Gastrocnemius medialis (tissue), 4 donors: ENCODE measurements around the gene RASSF10. TPM values are rescaled to one million over a fixed set of nuclear protein-coding genes. Genes with fewer than 3 reads are reported as not detected.

Experiments
- ATAC-seq, 2 donors: fragments of 150-250 bp; one replicate each; pipeline ENCODE4 v1.9.1; 2016
- DNase-seq, 2 donors: peaks; one replicate each; pipeline ENCODE4 v3.0.0-alpha.2; 2019
- H3K27ac ChIP-seq, 4 donors: fragments of 200-600 bp; sonication (generic); 1 replicate in 1 of 4; 2 replicates in 3 of 4; pipeline ENCODE4 v1.5.1; 2016 to 2018; ENCODE audit warnings: mild to moderate bottlenecking in 2 of 4, moderate library complexity in 1 of 4
- H3K27me3 ChIP-seq, 3 donors: fragments of 200-600 bp; sonication (generic) in 2 of 3; 1 replicate in 1 of 3; 2 replicates in 2 of 3; pipeline versions ENCODE4 v1.5.1 to v1.6.0; 2016 to 2019; ENCODE audit warnings: mild to moderate bottlenecking in 1 of 3, moderate library complexity in 1 of 3
- H3K36me3 ChIP-seq, 2 donors: fragments of 200-600 bp; sonication (generic) in 1 of 2; one replicate each; pipeline ENCODE4 v1.5.1; 2017 to 2018
- H3K4me1 ChIP-seq, 2 donors: fragments of 200-600 bp; sonication (generic) in 1 of 2; one replicate each; pipeline ENCODE4 v1.5.1; 2016 to 2017; ENCODE audit warnings: mild to moderate bottlenecking in 2 of 2
- H3K4me3 ChIP-seq, 4 donors: fragments of 200-600 bp; sonication (generic) in 3 of 4; 1 replicate in 1 of 4; 2 replicates in 3 of 4; pipeline ENCODE4 v1.5.1; 2016 to 2019; ENCODE audit warnings: mild to moderate bottlenecking in 2 of 4
- H3K9me3 ChIP-seq, 3 donors: fragments of 200-600 bp; sonication (generic) in 2 of 3; 1 replicate in 1 of 3; 2 replicates in 2 of 3; pipeline ENCODE4 v1.5.1; 2016 to 2019
- POLR2A ChIP-seq, 2 donors: fragments of 450-650 bp; IDR thresholded peaks; one replicate each; pipeline ENCODE4 v1.6.1; 2017; ENCODE audit warnings: antibody characterized with exemption in 2 of 2, mild to moderate bottlenecking in 2 of 2, moderate library complexity in 2 of 2
- in situ Hi-C, 4 donors: fragments of 200-750 bp; cut with MboI; loops; one replicate each; pipeline versions ENCODE4 v1.15.0 to v1.8.0; 2017; ENCODE audit warnings: low sequenced_read_pairs in 4 of 4
- intact Hi-C: fragments of 100-400 bp; cut with DNase I; formaldehyde crosslinking; loops from one replicate; pipeline ENCODE4 v1.15.1; 2023; ENCODE audit warnings: low total_unique reads
- total RNA-seq, 4 donors: library from RNA; depleted of rRNA; stranded (reverse); fragments of >200 nt; gene quantifications; one replicate each; pipeline versions ENCODE4 v1.1.0 to v1.2.3, GENCODE V29; 2016
- TF ChIP-seq, protein P1 (sequence below), 5 experiments: fragments of 450-650 bp in 3 of 5; fragments of 200-600 bp in 2 of 5; sonication (generic) in 2 of 5; IDR thresholded peaks in 4 of 5; conservative IDR thresholded peaks in 1 of 5; 1 replicate in 4 of 5; 2 replicates in 1 of 5; pipeline ENCODE4 v1.5.1; 2016 to 2019; ENCODE audit warnings: antibody characterized with exemption in 5 of 5, mild to moderate bottlenecking in 3 of 5, moderate library complexity in 3 of 5

RASSF10 gene
- total RNA-seq, 4 donors from 2014 or later = 0.11 to 0.62 (median 0.25) TPM; not detected in 1

DNA sequence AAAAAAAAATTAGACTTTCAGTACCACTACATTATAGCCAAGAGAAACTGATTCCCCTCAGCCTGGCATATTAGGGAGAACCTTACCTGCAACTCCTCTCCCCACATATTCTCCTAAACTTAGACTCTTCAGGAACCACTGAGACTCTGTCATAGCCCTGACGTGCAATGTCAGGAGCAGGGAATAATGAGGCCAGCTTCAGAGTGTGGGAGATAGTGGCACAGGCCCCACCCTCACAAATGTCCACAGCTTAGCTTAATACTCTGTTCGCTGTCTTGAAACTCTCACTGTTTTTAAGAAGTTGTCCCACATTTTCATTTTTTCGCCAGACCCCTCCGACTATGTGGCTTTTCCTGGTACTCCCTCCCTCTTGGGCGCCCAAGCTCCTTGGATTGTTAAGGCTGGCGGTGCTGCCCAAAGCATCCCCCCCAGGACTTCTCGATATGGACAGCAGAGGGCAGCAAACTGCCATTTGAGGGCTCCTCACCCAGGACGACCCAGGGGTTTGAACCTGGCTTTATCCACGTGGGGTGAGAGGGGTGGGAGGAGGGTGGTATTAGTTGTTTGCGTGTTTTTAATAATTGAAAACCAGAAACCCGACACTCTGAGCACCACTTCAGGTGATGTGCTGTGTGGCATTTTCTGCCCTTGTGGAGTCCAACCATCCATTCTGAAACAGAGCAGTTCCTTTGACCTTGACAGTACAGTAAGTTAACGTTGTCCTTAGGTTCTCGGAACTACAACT, 45.2 kb upstream of the RASSF10 start:
- peak; percentile 58 to 82 for ATAC-seq
- no peaks in the 10 kb centered on the region for H3K36me3 ChIP-seq
- intact Hi-C loops = loop anchor here (10.0 kb wide), 1 partner anchor 381 kb away; no protein-coding TSS in a partner anchor
- peak; percentile 23 to 28 for DNase-seq
- no peaks in the 10 kb centered on the region for H3K9me3 ChIP-seq
- H3K27ac ChIP-seq = no peak overlapping the region
- no peak overlapping the region for H3K4me3 ChIP-seq
- TF ChIP-seq POLR2A (IDR thresholded peaks at IDR 0.05) = no peak
- TF ChIP-seq, protein P1, sequence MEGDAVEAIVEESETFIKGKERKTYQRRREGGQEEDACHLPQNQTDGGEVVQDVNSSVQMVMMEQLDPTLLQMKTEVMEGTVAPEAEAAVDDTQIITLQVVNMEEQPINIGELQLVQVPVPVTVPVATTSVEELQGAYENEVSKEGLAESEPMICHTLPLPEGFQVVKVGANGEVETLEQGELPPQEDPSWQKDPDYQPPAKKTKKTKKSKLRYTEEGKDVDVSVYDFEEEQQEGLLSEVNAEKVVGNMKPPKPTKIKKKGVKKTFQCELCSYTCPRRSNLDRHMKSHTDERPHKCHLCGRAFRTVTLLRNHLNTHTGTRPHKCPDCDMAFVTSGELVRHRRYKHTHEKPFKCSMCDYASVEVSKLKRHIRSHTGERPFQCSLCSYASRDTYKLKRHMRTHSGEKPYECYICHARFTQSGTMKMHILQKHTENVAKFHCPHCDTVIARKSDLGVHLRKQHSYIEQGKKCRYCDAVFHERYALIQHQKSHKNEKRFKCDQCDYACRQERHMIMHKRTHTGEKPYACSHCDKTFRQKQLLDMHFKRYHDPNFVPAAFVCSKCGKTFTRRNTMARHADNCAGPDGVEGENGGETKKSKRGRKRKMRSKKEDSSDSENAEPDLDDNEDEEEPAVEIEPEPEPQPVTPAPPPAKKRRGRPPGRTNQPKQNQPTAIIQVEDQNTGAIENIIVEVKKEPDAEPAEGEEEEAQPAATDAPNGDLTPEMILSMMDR (IDR thresholded peaks at IDR 0.05 in 4 of 5, conservative IDR thresholded peaks at IDR 0.05 in 1 of 5) = peak; percentile 47 to 89 (median 73)
- in situ Hi-C loops = loop anchor here (25.0 kb wide), 2 partner anchors 223 to 373 kb away; no protein-coding TSS in a partner anchor
- no peaks in the 10 kb centered on the region for H3K4me1 ChIP-seq
- H3K27me3 ChIP-seq = no peaks in the 10 kb centered on the region

DNA sequence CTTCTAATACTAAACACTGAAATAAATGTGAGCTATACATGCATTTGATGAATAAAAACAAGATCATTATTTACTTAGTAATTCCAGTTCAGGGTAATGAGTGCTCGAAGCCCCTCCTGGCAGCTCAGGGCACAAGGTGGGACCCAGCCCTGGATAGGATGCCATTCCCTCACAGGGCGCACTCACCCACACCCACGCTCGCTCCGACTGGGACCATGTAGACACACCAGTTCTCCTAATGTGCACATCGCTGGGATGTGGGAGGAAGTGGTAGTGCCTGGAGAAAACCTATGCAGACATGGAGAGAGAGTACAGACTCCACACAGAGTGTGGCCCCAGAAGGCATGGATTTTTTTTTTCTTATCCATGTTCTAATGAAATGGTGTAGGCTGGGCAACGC, 44.5 kb upstream of the RASSF10 start:
- H3K27ac ChIP-seq = no peak overlapping the region
- H3K27me3 ChIP-seq = no peaks in the 10 kb centered on the region
- no peak overlapping the region for H3K4me3 ChIP-seq
- TF ChIP-seq, protein P1 (IDR thresholded peaks at IDR 0.05 in 4 of 5, conservative IDR thresholded peaks at IDR 0.05 in 1 of 5) = no peak
- no peak for TF ChIP-seq POLR2A (IDR thresholded peaks at IDR 0.05)
- no peaks in the 10 kb centered on the region for H3K4me1 ChIP-seq
- in situ Hi-C loops (loop anchor here (25.0 kb wide), 2 partner anchors 223 to 373 kb away; no protein-coding TSS in a partner anchor), intact Hi-C loops (loop anchor here (5.0 to 10.0 kb wide), 2 partner anchors 218 to 380 kb away; no protein-coding TSS in a partner anchor)
- no peak for ATAC-seq
- DNase-seq = no peak
- no peaks in the 10 kb centered on the region for H3K9me3 ChIP-seq
- H3K36me3 ChIP-seq = no peaks in the 10 kb centered on the region

DNA sequence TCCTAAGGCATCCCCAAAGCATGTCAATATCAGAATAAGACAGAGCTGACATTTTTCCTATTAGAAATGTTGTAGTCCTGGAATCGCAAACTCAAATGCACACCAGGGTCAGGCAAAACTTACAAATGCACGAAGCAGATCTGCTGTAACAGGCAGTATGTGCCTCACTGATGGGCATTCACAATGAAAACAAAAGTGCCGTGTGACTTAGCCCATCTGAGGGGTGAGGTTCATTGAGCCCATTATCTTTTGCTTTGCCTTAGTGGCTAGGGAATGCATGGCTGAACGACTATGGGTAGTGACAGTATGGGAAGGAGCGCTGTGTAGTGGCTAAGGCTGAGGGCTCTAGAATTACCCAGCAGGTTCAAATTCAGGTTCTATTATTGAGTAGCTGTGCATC, 43.1 kb upstream of the RASSF10 start:
- TF ChIP-seq POLR2A (IDR thresholded peaks at IDR 0.05) = no peak
- TF ChIP-seq, protein P1 (IDR thresholded peaks at IDR 0.05 in 4 of 5, conservative IDR thresholded peaks at IDR 0.05 in 1 of 5) = no peak
- DNase-seq = no peak
- intact Hi-C loops = loop anchor here (5.0 to 10.0 kb wide), 2 partner anchors 216 to 379 kb away; no protein-coding TSS in a partner anchor

DNA sequence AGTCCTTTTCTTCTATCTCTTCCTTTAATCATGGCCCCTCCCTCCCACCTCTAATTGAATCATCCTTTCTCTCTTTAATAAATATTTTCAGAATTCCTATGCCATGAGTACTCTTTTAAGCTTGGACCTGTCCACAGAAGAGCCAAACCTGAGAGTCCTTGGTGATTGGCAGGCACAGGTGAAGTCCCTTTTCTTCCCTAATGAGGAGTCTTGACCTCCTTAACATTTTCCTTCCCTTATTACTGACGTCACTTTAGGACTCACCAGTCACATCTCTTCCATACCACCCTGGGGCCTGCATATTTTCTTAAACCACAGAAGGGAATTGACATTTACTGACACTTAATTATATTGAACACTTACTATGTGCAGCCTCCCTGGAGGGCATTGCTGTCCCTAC, 41.0 kb upstream of the RASSF10 start:
- in situ Hi-C loops = loop anchor here (25.0 kb wide), 2 partner anchors 219 to 369 kb away; no protein-coding TSS in a partner anchor
- Histone ChIP-seq H3K4me1 (no peaks in the 10 kb centered on the region), H3K27me3 (no peaks in the 10 kb centered on the region), H3K27ac (no peak overlapping the region), H3K36me3 (no peaks in the 10 kb centered on the region), H3K9me3 (no peaks in the 10 kb centered on the region), H3K4me3 (no peak overlapping the region)
- no peak for DNase-seq
- TF ChIP-seq, protein P1 (IDR thresholded peaks at IDR 0.05 in 4 of 5, conservative IDR thresholded peaks at IDR 0.05 in 1 of 5) = no peak
- TF ChIP-seq POLR2A (IDR thresholded peaks at IDR 0.05) = no peak
- intact Hi-C loops = loop anchor here (5.0 to 10.0 kb wide), 2 partner anchors 214 to 377 kb away; no protein-coding TSS in a partner anchor
- no peak for ATAC-seq

More for the DNA sequence above, 43.1 kb upstream of the RASSF10 start:
- no peak for ATAC-seq
- no peaks in the 10 kb centered on the region for H3K27me3 ChIP-seq
- H3K27ac ChIP-seq = no peak overlapping the region
- H3K9me3 ChIP-seq = no peaks in the 10 kb centered on the region
- no peaks in the 10 kb centered on the region for H3K36me3 ChIP-seq
- in situ Hi-C loops = loop anchor here (25.0 kb wide), 2 partner anchors 221 to 371 kb away; no protein-coding TSS in a partner anchor
- H3K4me1 ChIP-seq = no peaks in the 10 kb centered on the region
- H3K4me3 ChIP-seq = no peak overlapping the region
